Renal cortical epithelial cell (primary cell): Measurements from ENCODE around the gene PITPNB. TPM values are rescaled to one million over a fixed set of nuclear protein-coding genes. Genes with fewer than 3 reads are reported as not detected.

Experiments used
- DNase-seq: peaks from one replicate; pipeline ENCODE4 v3.0.0-alpha.2; 2011; ENCODE audit warnings: low read depth
- total RNA-seq: library from RNA; depleted of rRNA; stranded (reverse); fragments of >200 nt; gene quantifications from 2 replicates; pipeline ENCODE4 v1.2.3, GENCODE V29; 2014

PITPNB gene
- total RNA-seq, 1 donor from 2014 or later = 66.4 TPM

GRCh38 chr22:27919942-27920755 lies 1.1 kb upstream of the PITPNB start:
- DNase-seq = peak; percentile 52

- DNase-seq = peak; percentile 27
Measured at GRCh38 chr22:27918341-27919221, 475 bp downstream of the PITPNB start.

GRCh38 chr22:27915986-27916385 lies 3.1 kb downstream of the PITPNB start:
- peak; percentile 37 for DNase-seq

- peak; percentile 22 for DNase-seq
Measured at GRCh38 chr22:27913162-27913741, 5.8 kb downstream of the PITPNB start.

GRCh38 chr22:27912101-27912500 lies 7.0 kb downstream of the PITPNB start:
- DNase-seq = no peak

GRCh38 chr22:27911330-27911729 lies 7.7 kb downstream of the PITPNB start:
- DNase-seq = no peak

GRCh38 chr22:27906241-27906640 lies 12.8 kb downstream of the PITPNB start:
- no peak for DNase-seq

GRCh38 chr22:27905653-27906052 lies 13.4 kb downstream of the PITPNB start:
- no peak for DNase-seq

GRCh38 chr22:27903805-27904473 lies 15.1 kb downstream of the PITPNB start:
- DNase-seq = no peak

GRCh38 chr22:27900153-27900552 lies 18.9 kb downstream of the PITPNB start:
- no peak for DNase-seq

GRCh38 chr22:27896245-27896644 lies 22.8 kb downstream of the PITPNB start:
- no peak for DNase-seq

GRCh38 chr22:27895600-27895999 lies 23.5 kb downstream of the PITPNB start:
- DNase-seq = peak; percentile 66

GRCh38 chr22:27892811-27893210 lies 26.2 kb downstream of the PITPNB start:
- DNase-seq = no peak

GRCh38 chr22:27892064-27892463 lies 27.0 kb downstream of the PITPNB start:
- DNase-seq = no peak

GRCh38 chr22:27888310-27888709 lies 30.7 kb downstream of the PITPNB start:
- DNase-seq = no peak

- DNase-seq = no peak
Measured at GRCh38 chr22:27886843-27887151, 32.3 kb downstream of the PITPNB start.

- DNase-seq = peak; percentile 64
Measured at GRCh38 chr22:27885977-27886842, 32.8 kb downstream of the PITPNB start.

GRCh38 chr22:27883656-27884350 lies 35.3 kb downstream of the PITPNB start:
- DNase-seq = no peak

GRCh38 chr22:27882507-27883290 lies 36.4 kb downstream of the PITPNB start:
- no peak for DNase-seq

GRCh38 chr22:27881421-27881820 lies 37.6 kb downstream of the PITPNB start:
- DNase-seq = no peak
